Esophagus muscularis mucosa (tissue), 4 donors: ENCODE results near the gene NPIPB6. TPM values are rescaled to one million over a fixed set of nuclear protein-coding genes. Genes with fewer than 3 reads are reported as not detected.
"Not testable (repeated sequence)": the region's sequence is repeated elsewhere in the genome, so short reads cannot be mapped to it uniquely, and the experiment has no call there.

ENCODE experiments used
- DNase-seq: peaks from one replicate; pipeline ENCODE4 v3.0.0-alpha.2; 2017; ENCODE audit errors: extremely low spot score
- H3K27ac ChIP-seq, 4 donors: fragments of 200-600 bp; sonication (generic); replicated peaks in 1 of 4; 1 replicate in 3 of 4; 2 replicates in 1 of 4; pipeline ENCODE4 v1.5.1; 2016 to 2019; ENCODE audit warnings: mild to moderate bottlenecking in 1 of 4
- H3K27me3 ChIP-seq, 4 donors: fragments of 200-600 bp; sonication (generic); one replicate each; pipeline versions ENCODE4 v1.5.1 to v1.6.0; 2016 to 2019
- H3K36me3 ChIP-seq, 4 donors: fragments of 200-600 bp; sonication (generic); one replicate each; pipeline ENCODE4 v1.5.1; 2016 to 2019
- H3K4me1 ChIP-seq, 4 donors: fragments of 200-600 bp; sonication (generic); one replicate each; pipeline ENCODE4 v1.5.1; 2016 to 2019
- H3K4me3 ChIP-seq, 4 donors: fragments of 200-600 bp; sonication (generic); 1 replicate in 2 of 4; 2 replicates in 2 of 4; pipeline ENCODE4 v1.5.1; 2016 to 2019; ENCODE audit warnings: mild to moderate bottlenecking in 4 of 4, moderate library complexity in 1 of 4
- H3K9me3 ChIP-seq, 4 donors: fragments of 200-600 bp; sonication (generic); 1 replicate in 3 of 4; 2 replicates in 1 of 4; pipeline ENCODE4 v1.5.1; 2016 to 2019
- WGBS: methylation state at CpG from one replicate; pipeline ENCODE4 v1.1.5; 2018; 5-methylcytosine and 5-hydroxymethylcytosine counted together
- intact Hi-C: fragments of 100-400 bp; cut with DNase I; formaldehyde crosslinking; loops from one replicate; pipeline ENCODE4 v1.15.1; 2023
- total RNA-seq, 4 donors: library from RNA; depleted of rRNA; stranded (reverse); fragments of >200 nt; gene quantifications; one replicate each; pipeline versions ENCODE4 v1.1.0 to v1.2.1, GENCODE V29; 2016

Gene NPIPB6
- 1 to 10 TPM in 2 of 4 donors, under 1 TPM in 1, not detected in 1; 0.58 to 3.3 (median 2.7) TPM for total RNA-seq

DNA sequence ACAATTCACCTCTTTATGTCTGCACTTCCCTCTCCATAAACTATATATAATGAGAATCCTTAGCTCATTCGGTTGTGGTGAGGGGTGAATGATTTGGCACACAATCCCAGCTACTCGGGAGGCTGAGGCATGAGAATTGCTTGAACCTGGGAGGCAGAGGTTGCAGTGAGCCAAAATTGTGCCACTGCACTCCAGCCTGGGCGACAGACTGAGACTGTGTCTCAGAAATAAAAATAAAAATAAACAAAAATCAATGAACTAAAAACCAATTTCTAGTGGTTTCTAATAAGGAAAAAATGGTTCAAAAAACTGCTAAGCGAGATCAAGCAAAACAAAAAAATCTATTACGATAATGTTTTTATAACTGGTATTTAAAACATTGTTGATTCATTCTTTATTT is at the start of gene NPIPB6:
Gene NPIPB6, minus strand, starts transcription at position 101 of the 400 bp plus-strand sequence. CDS start 686 bp downstream, outside the sequence.
- H3K27me3 ChIP-seq, intact Hi-C loops, H3K9me3 ChIP-seq, DNase-seq, H3K4me1 ChIP-seq, H3K4me3 ChIP-seq, H3K36me3 ChIP-seq, H3K27ac ChIP-seq: not testable (repeated sequence)
- no CpG with 5 or more reads among the region's 5 CpGs for WGBS

DNA sequence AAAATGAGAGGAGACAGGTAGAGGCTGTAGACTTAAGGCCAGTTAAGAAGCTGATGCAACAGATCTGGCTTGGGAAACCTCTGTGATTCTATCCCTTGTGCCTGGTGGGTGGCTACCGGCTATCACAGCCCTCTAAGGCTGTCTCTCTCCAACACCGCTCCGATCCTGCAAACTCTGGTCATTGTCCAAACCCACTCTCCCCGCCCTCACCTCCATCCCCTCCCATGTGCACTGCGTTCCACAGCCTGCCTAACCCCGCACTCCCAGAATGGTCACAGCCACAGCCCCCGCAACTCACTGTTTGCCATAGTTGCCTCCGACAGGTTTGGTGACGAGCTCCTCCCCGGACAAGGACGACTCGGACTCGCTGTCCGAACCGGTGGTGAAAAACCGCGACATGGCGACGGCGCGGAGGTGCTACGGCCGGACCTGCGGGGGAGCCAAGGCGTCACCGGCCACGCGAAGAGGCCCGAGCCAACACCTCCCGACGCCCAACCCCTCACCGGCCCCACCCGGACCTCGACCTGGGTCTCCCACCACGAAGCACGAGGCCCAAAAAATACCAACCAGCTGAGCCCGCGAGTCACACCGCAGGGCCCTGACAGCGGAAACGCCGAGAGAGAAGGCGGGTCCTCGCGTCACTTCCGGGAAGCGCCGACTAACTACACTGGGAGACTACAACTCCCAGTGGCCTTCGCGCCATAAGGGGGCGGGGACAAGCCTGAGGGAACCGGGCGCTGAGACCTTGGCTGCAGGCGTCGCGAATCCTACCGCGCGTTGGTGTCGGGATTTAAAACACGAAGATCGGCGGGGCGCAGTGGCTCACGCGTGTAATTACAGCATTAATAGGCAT is 40.1 kb upstream of the NPIPB6 start, which contains the start of gene EIF3CL:
Gene EIF3CL, minus strand, starts transcription at position 622 of the 853 bp plus-strand sequence. Its CDS starts 223 bp downstream, at position 399.
- H3K9me3 ChIP-seq, result not testable (repeated sequence)

DNA sequence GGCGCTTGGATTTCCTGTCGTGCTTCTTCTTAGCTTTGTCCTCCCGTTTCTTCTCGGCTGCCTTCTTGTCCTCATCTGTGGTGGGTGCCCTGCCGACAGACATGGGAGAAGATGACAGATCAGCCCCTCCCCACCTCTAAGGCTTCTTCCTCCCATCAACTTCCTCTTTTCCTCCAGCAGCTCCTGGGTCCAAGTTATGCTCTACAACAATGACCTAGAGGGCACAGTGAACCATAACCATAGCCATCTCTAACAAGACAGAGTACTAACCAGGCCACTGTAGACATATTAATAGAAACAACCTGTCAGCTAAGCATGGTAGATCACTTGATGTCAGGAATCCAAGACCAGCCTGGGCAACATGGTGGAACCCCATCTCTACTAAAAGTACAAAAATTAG is 28.7 kb upstream of the NPIPB6 start:
- H3K27ac ChIP-seq, H3K36me3 ChIP-seq, DNase-seq, intact Hi-C loops, H3K27me3 ChIP-seq, H3K9me3 ChIP-seq, H3K4me3 ChIP-seq, H3K4me1 ChIP-seq: not testable (repeated sequence)
- WGBS, result no CpG with 5 or more reads among the region's 5 CpGs

More for the DNA sequence above, 40.1 kb upstream of the NPIPB6 start, which contains the start of gene EIF3CL:
- intact Hi-C loops, H3K36me3 ChIP-seq, H3K4me1 ChIP-seq, H3K27me3 ChIP-seq, H3K27ac ChIP-seq, DNase-seq: not testable (repeated sequence)
- peak within 1 kb of the TSS in 3 of 4 donors; percentile 32 to 49 (median 36) for H3K4me3 ChIP-seq
- WGBS, result no CpG with 5 or more reads among the region's 66 CpGs

DNA sequence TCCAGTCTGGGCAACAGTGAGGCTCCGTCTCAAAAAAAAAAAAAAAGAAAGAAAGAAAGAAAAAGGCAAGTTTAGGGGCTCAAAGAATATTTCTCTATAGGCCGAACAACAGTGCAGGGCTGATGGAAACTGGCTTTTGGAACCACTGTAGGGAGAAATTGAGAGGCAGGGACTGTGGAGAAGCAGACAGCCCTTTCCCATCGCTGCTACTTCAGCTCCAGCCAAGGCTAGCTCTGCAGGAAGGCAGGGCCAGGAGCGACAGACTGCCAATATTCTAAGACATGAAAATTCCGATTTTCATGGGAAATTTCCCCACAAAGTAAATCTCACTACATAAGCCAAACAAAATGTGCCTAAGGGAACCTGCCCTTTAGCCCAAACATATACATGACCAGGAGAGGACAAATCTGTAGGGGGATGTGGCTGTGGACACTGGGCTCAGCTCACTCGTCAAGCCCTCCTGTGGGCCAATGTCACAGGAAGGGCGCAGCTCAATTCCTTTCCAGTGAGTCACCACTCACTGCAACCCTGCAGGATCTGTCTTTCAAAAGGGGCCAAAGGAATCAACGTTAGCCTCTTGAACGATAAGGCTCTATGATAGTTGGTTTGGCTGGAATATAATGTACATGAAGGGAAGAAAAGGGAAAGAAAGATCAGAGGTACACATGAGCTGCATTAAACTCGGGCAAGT is 19.0 kb upstream of the NPIPB6 start:
- H3K36me3 ChIP-seq, H3K9me3 ChIP-seq, DNase-seq, H3K4me3 ChIP-seq, intact Hi-C loops, H3K27ac ChIP-seq, H3K4me1 ChIP-seq, H3K27me3 ChIP-seq: not testable (repeated sequence)
- WGBS, result 100% methylated on average over 1 of the region's 10 CpGs

DNA sequence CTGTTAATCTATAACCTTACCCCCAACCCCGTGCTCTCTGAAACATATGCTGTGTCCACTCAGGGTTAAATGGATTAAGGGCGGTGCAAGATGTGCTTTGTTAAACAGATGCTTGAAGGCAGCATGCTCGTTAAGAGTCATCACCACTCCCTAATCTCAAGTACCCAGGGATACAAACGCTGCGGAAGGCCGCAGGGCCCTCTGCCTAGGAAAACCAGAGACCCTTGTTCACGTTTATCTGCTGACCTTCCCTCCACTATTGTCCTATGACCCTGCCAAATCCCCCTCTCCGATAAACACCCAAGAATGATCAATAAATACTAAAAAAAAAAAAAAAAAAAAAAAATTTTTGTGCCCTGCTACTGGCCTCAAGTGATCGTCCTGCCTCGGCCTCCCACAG is 14.5 kb upstream of the NPIPB6 start:
- 88% methylated on average over 6 of the region's 10 CpGs for WGBS
- intact Hi-C loops, H3K9me3 ChIP-seq, DNase-seq, H3K4me1 ChIP-seq, H3K27ac ChIP-seq, H3K27me3 ChIP-seq, H3K4me3 ChIP-seq, H3K36me3 ChIP-seq: not testable (repeated sequence)

DNA sequence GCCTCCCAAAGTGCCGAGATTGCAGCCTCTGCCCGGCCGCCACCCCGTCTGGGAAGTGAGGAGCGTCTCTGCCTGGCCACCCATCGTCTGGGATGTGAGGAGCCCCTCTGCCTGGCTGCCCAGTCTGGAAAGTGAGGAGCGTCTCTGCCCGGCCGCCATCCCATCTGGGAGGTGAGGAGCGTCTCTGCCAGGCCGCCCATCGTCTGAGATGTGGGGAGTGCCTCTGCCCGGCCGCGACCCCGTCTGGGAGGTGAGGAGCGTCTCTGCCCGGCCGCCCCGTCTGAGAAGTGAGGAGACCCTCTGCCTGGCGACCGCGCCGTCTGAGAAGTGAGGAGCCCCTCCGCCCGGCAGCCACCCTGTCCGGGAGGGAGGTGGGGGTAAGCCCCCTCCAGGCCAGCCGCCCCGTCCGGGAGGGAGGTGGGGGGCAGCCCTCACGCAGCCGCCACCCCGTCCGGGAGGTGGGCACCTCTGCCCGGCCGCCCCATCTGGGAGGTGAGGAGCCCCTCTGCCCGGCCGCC is 13.9 kb upstream of the NPIPB6 start:
- H3K27ac ChIP-seq, H3K9me3 ChIP-seq, H3K4me3 ChIP-seq, H3K4me1 ChIP-seq, DNase-seq, H3K36me3 ChIP-seq, H3K27me3 ChIP-seq, intact Hi-C loops: not testable (repeated sequence)
- 93% methylated on average over 28 of the region's 38 CpGs for WGBS

DNA sequence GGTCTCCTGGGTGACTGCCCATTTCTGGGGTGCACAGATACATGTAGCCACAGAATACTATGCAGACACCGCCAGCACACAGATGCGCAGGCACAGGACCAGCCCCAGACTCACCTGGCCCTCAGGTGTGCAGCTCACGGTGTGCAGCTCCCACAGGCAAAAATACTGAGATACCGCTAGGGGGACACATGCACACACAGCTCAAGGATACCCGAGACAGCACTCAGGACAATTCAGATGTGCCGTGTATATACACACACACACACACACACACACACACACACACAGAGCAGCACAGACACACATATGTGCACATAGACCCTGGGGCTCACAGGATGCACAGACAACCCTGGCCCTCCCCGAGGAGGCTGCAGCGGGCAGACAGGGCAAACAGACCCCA is 11.8 kb upstream of the NPIPB6 start:
- intact Hi-C loops, H3K27me3 ChIP-seq, H3K4me3 ChIP-seq, DNase-seq, H3K9me3 ChIP-seq, H3K36me3 ChIP-seq, H3K4me1 ChIP-seq, H3K27ac ChIP-seq: not testable (repeated sequence)
- WGBS, result 10% methylated on average over 2 of the region's 8 CpGs

DNA sequence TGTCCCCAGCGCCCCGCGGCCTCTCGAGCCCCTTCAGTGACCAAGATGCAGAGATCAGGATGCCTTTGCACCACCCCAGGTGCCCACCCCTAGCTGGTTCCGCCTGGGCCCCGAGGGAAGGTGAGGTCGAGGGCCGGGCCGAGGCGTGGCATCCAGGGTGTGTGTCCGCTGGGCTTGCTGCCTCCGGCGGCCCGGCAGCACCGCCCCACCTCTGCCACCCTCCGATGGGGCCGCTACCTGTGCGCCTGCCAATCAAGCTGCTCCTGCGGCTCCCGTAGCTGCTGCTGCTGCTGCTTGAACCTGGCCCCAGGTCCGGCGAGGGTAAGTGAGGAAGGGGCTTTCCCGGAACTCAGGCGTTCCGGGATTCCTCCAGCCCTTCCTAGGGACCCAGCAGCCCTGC is 11.0 kb upstream of the NPIPB6 start:
- DNase-seq, H3K27me3 ChIP-seq, H3K27ac ChIP-seq, H3K36me3 ChIP-seq, H3K9me3 ChIP-seq, H3K4me3 ChIP-seq, intact Hi-C loops, H3K4me1 ChIP-seq: not testable (repeated sequence)
- no CpG with 5 or more reads among the region's 25 CpGs for WGBS

DNA sequence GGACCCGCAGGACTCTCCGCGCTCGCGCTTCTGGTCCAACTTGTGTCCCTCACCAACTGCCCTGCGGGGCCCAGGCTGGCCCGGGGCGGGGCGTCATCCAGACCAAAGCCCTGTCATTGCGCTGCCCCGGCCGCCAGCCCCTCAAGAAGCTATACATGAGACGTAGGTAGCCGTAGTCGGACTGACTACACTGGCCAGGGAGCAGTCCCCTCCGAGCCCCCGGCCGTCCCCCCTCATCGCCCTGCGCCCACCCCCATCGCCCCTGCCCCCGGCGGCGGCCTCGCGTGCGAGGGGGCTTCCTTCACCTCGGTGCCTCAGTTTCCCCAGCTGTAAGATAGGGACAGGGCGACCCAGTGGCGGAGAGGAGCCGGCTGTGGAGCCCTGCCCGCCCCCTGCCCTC is 4.6 kb upstream of the NPIPB6 start:
- no CpG with 5 or more reads among the region's 32 CpGs for WGBS
- DNase-seq, result peak; percentile 24
- H3K36me3 ChIP-seq, H3K27ac ChIP-seq, H3K4me1 ChIP-seq, H3K9me3 ChIP-seq, H3K4me3 ChIP-seq, H3K27me3 ChIP-seq, intact Hi-C loops: not testable (repeated sequence)
